T-helper 22 cell (primary cell): ENCODE results near the gene VENTX.
"Not testable (repeated sequence)": the region's sequence is repeated elsewhere in the genome, so short reads cannot be mapped to it uniquely, and the experiment has no call there.

Experiments used
- DNase-seq: peaks from one replicate; pipeline ENCODE4 v3.0.0-alpha.2; 2020; ENCODE audit warnings: low read depth

The VENTX gene

DNA sequence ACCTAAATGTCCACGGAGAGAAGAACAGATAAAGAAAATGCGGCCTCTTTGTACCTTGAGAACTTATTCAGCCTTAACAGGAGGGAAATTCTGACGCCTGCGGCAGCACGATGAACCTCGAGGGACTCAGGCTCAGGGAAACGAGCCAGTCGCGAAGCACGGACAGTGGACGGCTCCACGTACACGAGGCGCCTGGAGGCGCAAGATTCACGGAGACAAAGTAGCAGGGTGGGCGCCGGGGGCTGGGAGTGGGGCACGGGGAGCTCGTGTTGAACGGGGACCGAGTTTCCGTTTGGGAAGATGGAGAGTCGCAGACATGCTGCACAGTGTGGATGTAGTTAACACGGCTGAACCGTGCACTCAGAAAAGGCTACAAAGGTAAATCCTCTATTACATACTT is 20.9 kb upstream of the VENTX start:
- no peak for DNase-seq

DNA sequence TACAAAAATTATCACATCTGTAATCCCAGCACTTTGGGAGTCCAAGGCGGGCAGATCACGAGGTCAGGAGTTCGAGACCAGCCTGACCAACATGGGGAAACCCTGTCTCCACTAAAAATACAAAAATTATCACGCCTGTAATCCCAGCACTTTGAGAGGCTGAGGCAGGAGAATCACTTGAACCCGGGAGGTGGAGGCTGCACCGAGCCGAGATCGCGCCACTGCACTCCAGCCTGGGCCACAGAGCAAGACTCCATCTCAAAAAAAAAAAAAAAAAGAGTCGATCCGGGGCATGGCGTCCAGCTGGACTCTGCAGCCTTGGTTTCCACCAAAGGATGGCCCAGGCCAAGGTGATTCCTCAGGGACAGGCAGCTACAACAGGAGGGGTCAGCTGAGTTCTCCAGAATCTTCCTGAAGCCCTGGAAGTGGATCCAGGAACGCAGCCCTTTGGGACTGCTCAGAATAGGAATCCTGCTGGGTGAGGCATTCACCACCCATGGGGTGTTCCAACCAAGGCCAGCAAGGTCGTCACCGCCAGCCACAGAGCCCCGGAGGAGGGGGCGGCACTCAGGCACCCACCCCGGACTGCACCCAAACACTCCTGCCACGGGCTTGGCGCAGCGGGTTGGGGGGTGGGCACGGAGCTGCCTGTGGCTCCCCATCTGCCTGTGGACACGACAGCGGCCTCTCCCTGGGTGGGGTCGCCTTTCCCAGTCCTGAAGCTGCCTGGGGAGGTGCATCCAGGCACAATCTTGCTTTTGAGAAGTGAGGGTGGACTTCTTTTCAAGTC is 19.7 kb upstream of the VENTX start:
- DNase-seq: no peak

DNA sequence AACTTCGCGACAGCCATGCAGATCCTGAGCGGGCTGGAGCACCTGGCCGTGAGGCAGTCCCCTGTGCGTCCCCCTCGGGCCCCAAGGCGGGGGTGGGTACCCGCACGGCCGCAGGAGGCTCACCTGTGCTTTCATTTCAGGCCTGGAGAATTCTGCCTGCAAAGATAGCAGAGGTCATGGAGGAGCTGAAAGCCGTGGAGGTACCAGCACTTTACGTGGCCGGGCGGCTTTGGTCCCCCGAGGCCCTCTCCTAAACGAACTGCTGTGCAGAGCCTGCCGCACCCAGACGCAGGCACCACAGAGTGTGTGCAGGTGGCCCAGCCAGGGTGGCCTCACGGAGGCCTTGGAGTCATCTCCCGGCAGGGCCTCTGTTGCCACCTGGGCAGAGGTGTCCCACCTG is 18.8 kb upstream of the VENTX start:
- no peak for DNase-seq

DNA sequence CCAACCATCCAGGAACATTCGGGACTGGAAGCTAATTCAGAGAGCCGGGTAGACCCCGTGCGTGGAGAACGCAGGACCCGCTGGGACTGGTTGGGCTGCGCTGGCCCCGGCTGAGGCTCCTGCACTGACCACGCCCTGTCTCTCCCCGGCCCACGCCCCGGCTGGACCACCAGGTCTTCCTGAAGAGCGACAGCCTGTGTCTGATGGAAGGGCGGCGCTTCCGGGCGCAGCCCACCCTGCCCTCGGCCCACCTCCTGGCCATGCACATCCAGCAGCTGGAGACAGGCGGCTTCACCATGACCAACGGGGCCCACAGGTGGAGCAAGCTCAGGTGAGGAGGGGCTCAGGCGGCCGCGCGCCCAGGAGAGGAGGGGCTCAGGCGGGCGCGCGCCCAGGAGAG is 17.9 kb upstream of the VENTX start:
- DNase-seq: no peak

DNA sequence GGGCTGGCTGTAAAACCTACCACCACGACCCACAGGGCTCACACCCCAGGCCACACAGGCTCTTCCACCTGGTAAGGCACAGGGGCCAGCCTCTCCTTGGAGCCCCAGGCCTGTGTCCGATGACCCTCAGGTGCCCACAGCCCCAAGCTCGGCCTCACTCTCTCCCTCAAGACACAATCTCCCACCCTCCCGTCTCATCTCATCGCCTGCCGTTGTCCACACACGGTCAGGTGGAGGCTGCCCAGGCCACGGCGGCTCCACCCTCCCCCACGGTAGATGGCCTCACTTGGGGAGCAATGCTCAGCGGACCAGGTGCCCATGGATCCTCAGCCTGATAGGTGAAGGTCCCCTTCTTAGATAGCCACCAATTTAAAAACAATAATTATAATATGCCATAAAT is 16.3 kb upstream of the VENTX start:
- DNase-seq: no peak

DNA sequence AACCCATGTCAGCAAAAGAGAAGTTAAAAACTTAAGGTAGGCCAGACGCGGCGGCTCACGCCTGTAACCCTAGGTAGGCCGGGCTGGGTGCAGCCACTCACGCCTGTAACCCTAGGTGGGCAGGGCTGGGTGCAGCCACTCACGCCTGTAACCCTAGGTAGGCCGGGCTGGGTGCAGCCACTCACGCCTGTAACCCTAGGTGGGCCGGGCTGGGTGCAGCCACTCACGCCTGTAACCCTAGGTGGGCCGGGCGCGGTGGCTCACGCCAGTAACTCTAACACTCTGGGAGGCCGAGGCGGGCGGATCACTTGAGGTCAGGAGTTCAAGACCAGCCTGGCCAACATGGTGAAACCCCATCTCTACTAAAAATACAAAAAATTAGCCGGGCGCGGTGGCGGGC is 15.9 kb upstream of the VENTX start:
- DNase-seq: not testable (repeated sequence)

DNA sequence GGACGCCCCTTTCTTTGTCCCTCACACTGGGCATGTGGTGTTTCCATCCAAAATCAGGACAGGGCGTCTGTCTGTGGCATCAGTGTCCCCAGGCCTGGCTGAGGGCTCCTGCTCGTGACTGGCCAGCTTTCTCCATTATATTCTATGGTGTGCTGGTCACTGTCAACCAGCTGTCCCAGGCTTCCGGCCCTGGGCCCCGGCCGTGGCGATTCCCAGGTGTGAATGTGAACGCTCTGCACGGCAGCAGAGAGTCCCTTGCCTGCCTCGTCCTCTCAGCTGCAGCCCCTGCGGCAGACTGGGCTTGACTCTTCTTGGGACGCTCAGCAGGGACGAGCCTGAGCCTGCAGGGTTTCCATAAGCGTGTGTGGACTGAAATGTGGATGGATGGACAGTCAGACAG is 13.6 kb upstream of the VENTX start:
- DNase-seq: no peak

DNA sequence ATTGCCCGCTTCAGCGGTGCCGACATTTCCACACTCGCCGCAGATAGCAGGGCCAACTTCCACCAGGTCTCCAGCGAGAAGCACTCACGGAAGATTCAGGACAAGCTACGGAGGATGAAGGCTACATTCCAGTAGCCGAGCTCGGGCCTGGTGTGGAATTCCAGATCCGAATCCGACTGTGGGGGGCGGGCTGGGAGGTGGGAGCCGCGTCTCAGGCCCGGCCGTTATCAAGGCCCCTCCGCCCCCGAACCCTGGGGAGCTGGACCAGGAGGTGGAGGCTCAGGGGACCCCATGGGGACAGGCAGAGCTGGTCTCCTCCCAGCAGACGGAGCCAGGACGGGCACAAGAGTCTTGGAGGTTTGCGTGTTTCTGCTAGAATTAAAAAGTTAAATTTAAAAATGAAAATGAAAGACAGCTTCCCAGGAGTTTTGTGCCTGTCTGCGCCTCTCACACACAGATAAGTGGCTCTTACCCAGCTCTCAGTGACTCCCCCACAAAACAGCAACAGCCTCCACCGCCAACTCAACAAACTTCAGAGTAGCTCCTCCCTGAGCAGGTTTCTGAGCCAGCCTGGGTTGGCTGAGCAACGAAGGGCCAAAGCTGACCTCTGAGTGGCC is 12.8 kb upstream of the VENTX start:
- no peak for DNase-seq

DNA sequence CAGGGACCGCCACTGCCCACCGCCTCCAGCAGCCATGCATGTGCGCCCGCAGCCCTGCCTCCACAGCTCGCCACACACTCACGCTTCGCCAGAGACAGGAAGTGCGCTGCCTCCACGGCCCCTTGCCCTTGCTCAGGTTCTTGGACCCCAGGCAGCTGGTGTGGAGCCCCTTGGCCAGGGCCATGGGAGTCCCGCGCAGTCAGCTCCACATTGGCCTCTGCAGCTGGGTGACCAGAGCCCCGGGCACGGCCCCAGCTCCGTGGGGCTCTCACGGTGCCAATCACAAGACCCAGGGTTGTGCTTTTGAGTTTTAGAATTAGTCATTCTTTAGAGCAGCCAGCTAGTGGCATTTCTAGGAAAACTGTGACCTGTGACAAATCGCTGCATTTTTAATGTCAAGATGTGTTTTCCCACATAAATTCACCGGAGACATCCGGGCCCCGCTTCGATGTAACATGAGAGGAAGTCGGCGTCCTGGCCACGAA is 11.9 kb upstream of the VENTX start:
- DNase-seq: no peak

DNA sequence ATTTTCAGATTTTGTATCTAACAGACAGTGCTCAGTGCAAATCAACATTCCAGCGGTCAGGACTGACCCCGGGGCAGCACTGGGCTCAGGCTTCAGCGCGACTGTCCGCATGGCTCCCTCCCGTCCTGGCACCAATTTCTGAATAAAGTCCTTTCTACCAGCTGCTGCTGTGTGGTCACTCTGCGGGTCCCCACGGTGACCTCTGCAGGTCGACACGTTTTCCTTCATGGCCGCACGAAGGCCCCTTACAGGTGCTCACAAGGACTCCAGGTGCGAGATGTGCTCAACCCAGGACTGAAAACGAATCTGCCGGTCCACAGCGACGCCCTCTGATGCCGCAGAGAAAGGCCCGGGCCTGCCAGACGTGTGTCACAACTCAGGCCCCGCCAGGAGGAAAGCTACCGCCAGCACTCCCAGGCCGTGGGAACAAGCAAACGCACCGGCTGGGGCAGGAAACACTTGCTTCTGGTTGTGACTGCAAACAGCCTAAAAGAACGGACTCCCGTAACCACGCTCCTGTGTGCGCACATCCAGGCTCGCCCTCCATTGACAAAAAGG is 11.3 kb upstream of the VENTX start:
- no peak for DNase-seq

DNA sequence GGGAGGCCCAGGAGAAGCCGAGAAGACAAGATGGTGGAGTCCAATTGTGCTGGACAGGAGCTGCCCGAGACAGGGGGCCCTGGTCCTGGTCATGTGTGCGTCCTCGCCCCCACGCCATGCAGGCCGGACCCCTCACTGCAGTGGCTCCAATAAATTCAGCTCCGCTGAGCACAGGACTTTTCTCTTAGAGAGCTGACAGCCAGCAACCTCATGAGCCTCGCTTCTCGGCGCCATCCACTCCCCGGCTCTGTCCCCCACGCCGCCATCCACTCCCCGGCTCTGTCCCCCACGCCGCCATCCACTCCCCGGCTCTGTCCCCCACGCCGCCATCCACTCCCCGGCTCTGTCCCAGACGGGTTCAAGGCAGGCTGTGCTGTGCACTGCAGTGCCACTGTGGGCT is 10.4 kb upstream of the VENTX start:
- no peak for DNase-seq

DNA sequence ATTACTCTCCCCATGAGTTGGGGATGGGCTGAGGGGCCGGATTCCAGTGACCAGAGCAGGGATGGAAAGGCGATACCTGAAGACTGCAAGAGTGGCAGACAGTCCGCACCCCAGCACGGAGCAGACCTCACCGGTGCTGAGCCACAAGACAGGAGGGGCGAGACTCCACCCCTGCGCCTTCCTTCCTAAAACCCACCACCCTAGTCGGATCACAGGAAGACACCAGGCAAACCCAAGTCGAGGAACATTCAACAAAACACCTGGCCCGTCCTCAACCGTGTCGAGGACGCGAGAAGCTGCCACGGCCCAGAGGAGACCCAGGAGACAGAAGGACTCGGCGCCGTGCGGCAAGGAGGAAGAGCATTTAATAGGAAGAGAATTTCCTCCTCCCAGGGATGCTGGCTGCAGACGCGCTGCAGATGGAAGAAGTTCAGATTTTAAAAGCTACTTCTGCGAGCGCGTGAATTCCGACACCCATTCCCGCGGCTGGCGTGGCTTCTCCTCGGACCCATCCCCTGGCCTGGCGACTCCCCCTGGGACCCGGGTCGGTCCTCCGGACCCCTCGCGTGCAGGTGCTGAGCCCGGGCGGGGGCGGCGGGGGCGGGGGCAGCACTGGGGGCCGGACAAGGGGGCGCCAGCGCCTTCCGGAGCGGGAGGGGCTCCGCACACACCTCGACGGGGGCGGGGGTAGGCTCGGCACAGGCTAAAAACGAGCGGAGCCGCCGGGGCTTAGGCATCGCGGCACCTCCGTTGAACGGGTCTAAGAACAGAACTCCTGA is 8.2 kb upstream of the VENTX start:
- DNase-seq: no peak

DNA sequence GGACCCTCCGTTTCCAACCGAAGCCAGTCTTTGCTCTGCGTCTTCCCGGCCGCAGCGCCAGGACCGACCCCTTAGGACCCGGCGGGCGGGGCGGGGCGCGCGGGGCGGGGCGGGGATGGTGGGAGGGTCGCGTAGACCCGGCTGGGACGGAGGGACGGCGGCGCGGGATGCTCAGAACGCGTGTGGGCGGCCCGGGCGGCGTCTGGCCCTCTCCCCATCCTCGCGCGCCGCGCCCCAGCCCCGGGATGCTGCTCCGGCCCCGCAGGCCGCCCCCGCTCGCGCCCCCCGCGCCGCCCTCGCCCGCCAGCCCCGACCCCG is 7.7 kb upstream of the VENTX start, which contains the start of gene UTF1:
UTF1 (plus strand) TSS at position 174 of the 318 bp plus-strand sequence; CDS start at position 246, 72 bp downstream.
- DNase-seq: no peak

DNA sequence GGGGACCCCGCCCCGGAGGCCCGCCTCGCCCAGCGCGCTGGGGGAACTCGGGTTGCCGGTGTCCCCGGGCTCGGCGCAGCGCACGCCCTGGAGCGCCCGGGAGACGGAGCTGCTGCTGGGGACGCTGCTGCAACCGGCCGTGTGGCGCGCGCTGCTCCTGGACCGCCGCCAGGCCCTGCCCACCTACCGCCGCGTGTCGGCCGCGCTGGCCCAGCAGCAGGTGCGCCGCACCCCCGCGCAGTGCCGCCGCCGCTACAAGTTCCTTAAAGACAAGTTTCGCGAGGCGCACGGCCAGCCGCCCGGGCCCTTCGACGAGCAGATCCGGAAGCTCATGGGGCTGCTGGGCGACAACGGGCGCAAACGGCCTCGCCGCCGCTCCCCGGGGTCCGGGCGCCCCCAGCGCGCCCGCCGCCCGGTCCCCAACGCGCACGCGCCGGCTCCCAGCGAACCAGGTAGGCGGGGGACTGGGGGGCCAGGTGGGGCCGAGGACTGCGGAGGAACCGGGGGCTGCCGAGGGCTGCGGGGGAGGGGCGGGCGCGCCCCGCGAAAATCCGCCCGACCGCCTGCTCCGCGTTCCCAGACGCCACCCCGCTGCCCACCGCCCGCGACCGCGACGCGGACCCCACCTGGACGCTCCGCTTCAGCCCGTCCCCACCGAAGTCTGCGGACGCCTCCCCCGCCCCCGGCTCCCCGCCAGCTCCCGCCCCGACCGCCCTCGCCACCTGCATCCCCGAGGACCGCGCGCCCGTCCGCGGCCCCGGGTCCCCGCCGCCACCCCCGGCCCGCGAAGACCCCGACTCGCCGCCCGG is 7.1 kb upstream of the VENTX start:
- no peak for DNase-seq

DNA sequence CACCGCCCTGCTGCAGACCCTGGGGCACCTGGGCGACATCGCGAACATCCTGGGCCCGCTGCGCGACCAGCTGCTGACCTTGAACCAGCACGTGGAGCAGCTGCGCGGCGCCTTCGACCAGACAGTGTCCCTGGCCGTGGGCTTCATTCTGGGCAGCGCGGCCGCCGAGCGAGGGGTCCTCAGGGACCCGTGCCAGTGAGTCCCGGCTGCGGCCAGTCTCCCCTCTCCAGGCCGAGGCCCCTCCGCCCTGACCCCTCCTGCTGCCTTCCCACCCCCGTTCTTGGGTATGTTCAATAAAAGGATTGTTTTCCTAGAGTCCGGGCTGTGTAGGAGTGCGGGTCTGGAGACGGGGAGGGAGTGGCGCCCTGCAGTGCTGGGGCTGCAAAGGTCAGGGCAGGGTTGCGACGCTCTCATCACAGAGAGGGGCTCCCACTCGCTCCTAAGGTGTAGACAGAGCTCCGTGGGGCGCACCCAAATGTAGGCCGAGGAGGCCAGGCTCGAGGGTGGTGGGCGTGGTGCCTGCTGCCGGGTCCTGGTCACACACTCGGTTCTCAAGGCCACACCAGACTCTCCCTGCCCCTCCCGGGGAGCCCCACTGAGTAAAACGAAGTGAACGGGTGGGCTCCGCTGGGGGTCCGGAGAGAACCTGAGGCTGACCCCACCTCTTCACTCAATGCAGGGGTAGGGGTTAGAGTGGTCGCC is 6.3 kb upstream of the VENTX start:
- no peak for DNase-seq

DNA sequence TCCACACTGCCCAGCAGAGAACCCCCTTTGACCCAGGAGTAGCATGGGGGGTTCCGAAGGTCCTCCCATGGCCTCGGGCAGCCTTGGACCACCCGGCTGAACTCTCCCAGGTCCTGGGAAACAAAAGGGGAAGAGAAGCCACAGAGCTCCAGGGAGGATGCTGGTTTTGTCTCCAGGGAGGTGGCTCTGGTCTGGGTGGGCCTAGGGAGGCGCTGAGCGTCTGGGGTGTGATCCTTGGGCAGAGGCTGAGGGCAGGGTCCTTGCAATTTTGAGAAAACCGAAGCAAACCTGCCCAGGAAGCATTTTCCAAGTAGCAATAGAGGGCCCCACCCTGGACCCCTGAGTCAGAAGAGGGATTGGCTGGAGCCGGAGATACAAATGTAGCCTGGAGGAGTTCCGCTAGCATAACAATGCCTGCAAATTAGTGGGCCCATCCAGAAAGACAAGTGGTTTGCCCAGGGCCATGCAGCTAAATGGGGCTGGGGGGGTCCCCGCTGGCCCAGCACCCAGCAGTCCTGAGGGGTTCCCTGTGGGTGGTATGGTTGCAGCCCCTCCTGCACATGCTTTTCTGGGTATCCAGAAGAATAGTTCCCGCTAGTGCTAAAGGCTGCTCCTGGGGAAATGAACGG is 5.6 kb upstream of the VENTX start:
- no peak for DNase-seq

DNA sequence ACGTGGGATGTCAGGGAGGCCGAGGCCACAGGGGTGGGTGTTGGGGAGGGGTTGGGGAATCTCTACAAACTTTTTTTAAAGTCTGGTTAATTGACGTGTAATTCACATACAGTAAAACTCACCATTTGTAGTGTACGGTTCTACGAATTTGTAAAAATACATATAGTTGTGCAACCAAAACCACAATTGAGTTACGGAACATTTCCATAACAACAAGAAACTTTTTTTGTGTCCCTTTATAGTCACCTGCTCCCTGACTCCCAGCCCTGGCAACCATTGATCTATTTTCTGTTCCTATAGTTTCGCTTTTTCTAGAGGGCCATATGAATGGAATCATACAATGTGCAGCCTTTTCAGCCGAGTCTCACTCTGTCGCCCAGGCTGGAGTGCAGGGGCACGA is 2.9 kb upstream of the VENTX start:
- not testable (repeated sequence) for DNase-seq

DNA sequence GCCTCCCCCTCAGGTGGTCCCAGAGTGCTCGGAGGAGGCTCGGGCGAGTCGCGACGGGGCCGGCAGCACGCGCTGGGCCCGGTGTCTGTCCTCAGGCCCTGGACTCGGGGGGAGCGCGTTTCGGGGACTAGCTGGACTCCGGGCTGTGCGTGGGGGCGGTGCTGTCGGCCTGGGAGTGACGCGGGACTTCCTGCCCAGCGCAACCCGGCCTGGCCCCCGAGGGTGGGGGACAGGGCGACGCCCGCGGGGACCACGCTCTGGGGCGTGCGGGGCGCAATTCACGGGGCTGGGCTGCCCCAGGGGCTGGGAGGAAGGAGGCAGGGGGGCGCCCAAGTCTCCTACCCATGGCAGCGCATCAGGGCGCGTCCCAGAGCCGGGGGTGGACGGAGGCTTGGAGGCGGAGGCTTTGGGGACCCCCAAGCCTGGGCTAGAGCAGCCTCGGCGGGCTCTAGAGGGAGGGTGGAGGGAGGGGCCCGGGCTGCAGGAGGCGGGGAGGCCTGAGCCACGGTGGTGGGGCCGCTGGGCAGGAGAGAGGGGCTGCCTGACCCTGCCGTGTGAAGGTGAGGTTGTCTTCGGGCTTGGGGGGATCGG is 2.3 kb upstream of the VENTX start:
- no peak for DNase-seq

DNA sequence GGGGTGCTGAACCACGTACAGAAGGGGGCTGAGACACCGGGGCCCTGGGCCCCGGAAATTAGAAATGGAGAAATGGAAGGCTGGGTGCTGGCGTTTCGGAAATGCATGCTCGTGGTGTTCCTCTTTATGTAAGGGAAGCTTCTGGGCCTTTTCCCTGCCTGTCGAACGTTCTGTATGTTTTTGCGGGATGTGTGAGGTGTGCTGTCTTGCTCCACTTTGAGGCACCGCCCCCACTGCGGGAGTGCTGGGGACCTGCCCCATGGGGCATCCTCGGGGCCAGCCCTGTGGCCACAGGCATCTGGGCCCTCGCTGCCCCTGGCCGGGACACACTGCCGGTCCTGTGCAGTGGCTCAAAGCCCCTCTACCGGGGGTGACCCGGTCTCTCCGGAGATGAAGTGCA is 1.7 kb upstream of the VENTX start:
- DNase-seq: no peak
